Stimulated activated CD4-positive, alpha-beta T cell treated with anti-CD3 and anti-CD28 coated beads, Interleukin-15, amount 100 ng/mL, for 24 hours (primary cell): ENCODE measurements around the gene RBSN.

ENCODE experiments used
- DNase-seq: peaks from one replicate; pipeline ENCODE4 v3.0.0-alpha.2; 2020

Gene RBSN

DNA sequence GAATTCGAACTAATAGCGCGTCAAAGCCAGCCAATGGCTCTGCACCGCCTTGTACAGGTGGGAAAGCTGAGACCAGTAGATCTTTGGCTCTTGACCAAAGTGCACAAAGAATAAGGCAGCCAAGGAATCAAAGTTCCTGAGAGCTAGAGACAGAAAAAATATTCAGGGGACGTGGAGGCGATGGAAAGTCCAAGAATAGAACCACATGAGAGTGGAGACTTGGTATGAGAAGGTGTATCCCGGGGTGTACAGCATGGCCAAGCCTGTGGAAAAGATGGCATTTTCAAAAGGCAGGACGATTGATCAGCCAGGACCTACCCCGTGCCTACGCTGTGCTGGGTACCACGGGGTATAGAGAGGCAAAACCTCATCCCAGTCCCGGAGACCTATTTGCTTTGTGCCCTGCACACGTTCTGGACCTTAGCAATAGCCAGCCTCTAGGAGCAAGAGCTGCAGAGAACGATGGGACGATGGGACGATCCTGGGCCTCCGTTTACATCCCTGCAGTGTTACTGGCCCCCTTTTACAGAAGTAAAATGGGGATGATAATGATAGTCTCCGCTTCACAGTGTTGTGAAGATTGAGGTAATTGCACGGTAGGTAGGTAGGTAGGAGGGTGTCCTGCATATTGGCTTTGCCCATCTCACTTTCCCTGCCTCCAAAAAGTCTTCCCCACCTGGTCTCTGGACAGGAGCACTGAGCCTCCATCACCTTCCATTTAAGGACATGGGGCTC, 583 bp upstream of the RBSN start:
- peak; percentile 17 for DNase-seq

DNA sequence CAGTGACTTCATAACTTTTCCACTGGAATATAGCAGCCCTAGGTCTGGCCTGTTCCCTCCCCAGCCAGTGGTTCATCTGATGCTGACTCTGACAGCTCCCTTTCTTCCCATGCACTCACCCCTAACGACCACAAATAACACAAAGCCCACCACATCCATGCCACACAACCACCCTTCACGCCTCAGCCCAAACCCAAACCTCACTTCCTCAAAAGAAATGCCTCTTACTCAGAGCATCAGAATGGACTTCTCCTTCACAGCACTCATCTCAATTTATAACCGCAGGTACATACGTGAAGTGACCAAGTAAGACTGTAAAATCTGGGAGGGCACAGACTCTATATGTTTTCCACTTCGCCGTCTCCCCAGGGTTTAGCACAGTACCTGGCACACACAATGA, 1.1 kb downstream of the RBSN start:
- peak; percentile 24 for DNase-seq

DNA sequence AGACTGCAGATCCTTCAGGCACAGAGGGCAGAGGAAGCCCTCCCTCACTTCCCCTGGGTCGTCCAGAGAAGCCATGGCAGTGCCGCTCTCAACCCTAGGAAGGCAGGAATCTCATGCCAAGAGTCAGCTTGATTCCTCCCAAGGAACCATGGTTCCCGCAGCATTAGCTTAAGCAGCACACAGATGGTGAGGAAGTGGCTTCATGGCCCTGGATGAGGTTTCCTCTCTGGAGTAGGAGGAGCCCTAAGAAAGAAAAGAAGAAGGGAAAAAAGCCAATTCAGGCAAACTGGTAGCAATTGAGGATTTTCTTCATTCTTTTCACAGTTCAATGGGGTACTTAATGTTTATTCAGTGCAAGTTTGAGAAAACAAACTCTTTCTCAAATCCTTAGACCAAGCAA, 2.9 kb downstream of the RBSN start:
- DNase-seq: no peak

DNA sequence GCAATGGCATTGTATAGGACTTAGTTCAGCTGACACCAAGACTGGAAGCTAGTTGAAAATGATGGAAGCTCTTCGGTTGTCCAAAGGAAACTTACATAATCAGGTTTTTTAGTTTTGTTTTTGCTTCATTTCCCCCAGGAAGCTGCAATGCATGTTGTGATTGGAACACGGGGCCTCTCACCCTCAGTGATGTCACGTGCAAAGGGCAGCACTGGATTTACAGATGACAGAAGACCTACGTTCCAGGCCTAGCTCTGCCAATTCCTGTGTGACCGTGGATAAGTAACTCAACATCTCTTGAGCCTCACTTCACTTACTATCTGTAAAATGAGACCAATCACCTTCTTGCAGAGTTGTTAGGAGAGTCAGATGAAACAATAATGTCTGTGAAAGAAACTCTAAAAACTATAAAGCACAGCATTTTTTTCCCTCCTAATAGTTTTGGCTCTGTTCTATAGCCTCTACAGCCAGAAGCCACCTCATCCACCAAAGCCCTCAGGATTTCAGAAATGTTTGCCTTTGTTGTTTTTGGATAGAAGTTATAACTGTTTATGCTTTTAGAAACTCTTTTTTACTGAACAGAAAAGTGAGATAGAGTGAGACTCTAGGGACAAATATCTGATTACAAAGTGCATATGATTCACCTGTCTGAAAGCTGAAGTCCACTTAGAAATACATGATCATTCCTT, 4.6 kb downstream of the RBSN start:
- DNase-seq: no peak

DNA sequence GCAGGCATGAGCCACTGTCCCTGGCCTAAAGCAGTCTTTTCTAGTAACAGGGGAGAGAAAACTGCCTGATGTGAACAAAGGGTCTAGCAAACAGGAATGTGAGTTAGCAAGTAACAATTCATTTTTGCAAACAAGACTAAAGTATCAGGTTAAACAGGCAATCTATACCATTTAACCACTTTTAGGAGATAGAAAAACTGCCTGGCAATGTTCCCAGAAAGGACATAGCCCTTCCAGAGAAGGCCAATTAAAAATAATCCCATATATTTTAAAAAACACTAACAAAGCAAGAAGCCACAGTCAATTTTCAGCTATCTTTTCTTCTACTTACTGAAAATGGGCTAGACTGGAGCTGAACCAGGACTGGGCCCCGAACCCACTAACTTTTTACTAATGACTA, 6.3 kb downstream of the RBSN start:
- DNase-seq: no peak

DNA sequence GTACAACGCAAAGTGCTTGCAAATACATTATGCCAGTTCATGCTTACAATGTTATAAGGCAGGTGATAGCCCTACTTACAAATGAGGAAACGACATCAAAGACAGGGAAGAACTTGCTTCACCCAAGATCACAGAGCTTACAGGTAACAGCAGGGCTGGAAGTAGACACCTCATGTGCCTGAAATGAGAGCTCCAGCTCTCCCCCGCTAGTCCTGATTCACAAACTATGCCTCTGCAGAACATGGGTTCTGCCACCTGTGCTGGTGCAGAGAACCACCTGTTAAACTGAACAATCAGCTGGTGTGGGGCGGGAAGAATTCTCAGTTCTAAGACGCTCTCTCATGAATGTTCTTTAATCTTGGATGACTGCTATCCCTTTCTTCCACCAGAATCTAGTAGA, 7.4 kb downstream of the RBSN start:
- DNase-seq: no peak

DNA sequence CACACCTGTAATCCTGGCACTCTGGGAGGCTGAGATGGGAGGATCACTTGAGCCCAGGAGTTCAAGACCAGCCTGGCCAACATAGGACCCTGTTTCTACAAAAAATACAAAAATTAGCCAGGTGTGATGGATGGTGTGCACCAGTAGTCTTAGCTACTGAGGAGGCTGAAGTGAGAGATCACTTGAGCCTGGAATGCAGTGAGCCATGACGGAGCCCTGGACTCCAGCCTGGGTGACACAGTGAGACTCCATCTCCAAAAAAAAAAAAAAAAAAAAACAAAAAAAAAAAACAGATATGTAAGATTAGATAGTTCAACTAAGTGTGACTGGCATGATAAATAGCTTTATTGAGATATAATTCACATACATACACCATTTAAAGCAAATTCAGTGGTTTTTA, 9.7 kb downstream of the RBSN start:
- no peak for DNase-seq

DNA sequence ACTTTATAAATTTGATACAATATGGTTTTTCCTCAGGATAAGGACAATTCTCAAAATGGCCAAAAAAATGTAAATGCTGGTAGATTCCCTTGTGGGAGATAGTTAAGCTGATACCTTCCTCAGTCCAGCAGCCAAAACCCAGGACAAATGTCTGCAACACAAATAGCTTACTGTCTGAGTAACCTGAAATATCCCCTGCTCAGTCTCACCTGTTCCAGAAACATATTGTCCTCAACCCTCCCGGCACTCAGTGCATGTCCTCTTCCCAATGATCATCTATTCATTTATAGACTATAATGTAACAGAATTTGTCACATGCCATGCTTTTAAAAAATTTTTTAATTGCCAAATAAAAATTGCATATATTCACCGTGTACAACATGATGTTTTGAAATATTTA, 12.2 kb downstream of the RBSN start:
- DNase-seq: no peak

DNA sequence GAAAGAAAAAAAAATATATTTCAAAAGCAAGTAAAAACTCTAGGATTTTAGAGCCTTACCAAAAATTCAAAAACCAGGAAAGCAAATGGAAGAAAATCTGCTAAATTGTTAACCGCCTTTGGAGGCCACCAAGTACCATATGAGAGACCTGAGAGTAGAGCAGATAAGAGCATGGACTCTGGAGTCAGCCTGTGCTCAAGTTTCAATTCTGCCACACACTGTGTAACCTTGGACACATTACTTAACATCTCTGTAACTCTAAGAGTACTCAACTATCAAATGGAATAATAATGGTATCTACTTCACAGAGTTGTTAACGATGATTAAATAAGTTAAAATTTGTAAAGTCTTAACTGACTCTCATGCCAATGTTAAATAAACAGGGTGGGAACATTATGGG, 12.7 kb downstream of the RBSN start:
- no peak for DNase-seq

DNA sequence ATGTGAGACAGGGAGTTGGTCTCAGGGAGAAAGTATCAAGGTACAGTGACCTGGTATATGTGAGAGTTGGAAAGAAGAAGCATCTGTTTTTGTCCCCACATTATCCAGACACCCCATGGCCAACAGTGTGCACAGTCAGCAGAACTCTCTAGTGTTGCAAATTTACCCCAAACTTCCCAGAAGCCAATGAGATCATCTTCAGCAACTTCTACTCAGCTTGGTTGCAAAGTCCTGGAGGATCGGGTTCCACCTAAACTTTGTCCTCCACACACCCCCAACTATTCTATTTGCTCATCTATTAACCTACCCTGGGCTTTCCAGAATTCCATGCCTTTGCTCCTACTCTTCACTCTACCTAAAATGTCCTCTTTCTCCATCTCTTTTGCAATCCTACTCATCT, 15.7 kb downstream of the RBSN start:
- DNase-seq: no peak

DNA sequence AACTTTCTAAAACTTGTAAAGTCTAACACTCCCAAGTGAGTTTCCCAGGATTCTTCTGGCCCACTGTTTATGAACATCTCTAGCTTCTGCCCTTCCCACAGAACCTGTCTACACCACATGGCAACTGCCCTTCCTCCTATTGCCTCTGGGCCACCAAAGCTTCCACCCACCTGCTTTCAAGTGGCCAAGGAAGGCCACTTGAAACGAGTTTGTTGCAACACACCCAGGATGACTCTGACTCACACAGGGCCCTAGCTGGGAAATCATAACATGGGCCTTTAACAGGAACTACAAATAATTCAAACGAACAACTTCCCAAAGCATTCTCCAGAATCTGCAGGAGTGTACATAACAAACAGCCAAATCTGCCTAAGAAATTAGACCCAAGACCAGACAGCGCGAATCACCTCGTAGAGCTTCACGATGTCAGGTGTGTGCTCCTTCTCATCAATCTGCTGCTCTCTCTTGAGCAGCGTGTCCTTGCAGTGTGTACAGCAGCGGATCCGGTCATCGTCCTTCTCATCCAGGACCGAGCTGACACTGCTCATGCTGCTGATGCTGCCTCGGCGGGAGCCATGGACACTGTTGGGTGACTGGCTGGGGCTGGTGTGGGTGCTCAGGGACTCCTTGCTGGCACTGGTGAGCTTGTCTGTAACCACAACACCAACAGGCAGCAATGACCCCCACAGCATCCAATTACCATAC, 16.8 kb downstream of the RBSN start:
- DNase-seq: no peak

DNA sequence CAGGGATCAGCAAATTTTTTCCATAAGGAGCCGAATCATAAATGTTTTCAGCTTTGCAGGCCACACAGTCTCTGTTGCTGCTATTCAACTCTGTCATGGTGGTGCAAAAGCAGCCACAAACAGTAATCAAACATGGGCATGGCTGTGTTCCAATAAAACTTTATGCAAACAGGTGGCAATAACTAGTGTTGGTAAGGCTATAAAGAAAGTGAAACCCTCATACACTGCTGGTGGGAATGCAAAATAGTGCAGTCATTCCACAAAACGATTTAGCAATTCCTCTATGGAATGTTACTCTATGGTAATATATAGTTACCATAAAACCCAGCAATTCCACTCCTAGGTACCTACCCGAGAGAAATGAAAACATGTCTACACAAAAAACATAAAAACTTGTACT, 19.9 kb downstream of the RBSN start:
- DNase-seq: no peak

DNA sequence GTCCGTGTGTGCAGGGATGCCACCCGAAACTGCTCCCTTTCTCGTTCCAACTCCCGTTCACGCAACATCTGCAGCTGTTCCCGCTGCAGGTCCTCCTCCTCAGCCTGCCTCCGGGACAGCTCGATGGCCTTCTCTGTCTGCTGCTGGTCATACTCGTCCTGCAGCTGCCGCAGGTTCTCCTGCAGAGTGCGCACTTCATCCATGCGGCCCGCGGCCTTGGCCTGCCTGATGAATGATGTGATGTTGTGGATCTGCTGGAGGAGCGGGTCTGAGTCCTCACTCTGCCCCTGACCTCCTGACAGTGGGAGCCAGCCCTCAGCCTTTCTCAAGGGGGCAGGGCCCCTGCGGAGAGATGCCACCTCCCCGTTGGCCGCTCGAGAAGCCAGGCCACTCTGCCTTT, 24.4 kb downstream of the RBSN start:
- no peak for DNase-seq

DNA sequence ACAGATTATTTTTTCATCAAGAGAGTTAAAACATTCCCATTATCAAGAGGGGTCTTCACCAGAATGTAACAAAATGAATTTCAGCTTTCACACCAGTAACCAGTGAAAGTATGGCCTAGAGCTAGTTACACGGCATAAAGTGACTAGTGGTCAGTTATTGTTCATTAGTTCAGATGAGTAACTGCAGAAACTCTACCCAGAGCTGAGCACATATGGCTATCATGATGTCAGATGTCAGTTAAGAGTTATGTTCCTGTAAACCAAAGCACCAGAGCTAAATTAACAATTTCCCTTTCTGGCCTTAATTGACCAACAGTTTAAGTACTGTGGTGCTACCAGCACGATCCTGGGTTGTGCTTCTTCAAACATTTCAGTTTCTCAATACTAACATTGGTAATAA, 27.2 kb downstream of the RBSN start:
- DNase-seq: no peak

DNA sequence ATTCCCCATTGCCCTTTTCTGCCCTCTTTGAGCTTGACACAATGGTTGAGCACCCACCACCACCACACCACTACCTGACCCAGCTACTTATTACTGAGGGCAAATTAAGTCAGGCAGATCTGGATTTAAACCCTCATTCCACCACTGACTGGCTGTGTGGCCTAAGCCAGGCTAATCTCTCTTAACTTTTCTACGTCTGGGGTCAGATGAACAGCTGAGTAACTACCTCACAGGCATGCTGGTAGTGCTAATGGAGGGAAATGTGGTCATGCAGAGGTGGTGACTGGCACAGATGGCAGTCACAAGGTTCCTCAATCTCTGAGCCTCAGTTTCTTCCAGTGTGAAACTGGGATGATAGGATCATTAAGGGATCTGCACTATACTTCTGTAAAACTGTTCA, 29.5 kb downstream of the RBSN start:
- DNase-seq: no peak

DNA sequence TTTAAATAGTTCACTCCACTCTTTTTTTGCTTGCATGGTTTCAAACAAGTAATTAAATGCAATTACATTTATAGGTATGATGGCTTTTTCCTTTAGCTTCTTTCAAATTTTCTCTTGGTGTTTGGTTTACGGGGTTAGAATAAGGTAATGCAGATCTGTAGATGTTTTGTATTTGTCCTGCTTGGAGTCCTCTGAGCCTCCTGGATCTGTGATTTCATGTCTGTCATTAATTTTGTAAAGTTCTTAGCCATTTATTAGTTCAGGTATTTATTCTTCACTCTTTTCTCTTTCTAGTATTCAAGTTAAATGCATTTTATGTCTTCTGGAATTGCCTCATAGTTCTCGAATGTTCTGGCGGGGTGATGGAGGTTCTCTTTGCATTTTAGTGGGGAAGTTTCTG, 32.5 kb downstream of the RBSN start:
- no peak for DNase-seq

DNA sequence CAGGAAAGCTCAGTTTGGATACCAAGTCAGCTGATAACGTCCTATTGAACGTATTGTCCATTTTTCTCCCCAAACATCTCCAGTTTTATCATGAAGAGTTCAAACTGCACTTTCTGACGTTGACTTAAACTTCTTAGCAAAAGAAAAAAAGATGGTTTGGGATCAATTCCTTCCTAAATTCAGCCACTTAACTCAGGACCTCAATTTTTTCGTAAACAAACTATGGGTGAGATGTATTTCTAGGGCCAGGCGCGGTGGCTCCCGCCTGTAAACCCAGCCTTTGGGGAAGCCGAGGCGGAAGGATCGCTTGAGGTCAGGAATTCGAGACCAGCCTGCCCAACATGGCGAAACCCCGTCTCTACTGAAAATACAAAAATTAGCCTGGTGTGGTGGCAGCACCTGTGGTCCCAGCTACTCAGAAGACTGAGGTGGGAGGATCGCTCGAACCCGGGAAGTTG, 33.4 kb downstream of the RBSN start:
- DNase-seq: no peak

DNA sequence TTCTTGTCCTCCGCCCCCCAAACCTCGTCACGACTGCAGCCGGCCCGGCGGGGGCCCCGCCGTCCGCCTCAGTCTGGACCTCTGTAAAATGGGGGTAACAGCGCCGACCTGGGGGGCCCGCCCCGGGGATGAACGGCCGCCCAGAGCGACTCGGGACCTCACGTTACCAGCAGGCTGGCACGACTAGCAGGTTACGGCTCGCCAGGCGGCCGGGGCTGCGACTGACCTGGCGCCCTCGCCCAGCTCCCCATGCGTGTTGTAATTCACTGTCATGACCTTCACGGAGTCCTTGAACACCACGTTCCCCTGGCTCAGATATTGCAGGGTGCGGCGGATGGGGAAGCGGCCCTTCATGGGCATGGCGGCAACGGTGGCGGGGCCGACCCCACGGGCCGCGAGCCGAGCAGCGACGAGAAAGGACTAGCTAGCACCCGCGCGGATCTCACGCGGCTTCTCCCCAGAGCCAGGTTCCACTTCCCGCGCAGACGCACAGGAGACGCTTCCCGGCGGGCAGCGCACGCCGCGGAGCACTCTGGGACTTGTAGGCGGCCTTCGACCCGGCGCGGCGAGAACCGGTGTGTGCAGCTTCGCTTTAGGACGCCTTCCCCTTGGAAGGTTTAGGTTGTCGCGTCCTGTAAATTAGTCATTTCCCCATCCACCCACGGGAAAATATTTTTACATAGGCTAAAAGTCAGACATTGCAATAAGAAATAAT, 34.0 kb downstream of the RBSN start, which contains the start of gene MRPS25:
Gene MRPS25, minus strand, starts transcription at position 481 of the 715 bp plus-strand sequence. Its CDS starts 121 bp downstream, at position 360.
- peak; percentile 94 for DNase-seq

DNA sequence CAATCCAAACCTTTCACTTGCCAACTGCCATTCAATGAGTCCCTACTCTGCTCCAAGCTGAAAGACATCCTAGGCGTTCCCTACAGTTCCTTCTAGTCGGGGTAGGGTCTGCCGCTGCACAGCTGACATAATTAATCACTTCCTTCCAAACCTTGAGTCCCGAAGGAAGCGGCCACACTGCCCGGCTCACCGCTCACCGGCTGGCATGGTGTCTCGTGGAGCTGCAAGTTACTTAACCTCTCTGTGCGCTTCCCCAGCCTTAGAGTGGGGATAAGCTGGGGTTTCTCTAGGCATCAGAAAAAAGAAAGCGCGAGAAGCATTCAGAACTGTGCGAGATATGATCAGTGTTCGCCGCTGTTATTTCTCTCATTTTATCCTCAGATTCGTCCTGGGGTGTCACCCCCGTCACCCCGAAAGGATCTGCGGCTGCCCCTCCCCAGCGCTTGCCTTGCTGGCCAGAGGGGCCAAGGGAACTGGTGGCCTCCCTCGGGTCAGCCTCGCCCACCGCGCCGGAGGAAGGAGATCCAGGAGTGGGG, 34.6 kb downstream of the RBSN start:
- DNase-seq: peak; percentile 43

DNA sequence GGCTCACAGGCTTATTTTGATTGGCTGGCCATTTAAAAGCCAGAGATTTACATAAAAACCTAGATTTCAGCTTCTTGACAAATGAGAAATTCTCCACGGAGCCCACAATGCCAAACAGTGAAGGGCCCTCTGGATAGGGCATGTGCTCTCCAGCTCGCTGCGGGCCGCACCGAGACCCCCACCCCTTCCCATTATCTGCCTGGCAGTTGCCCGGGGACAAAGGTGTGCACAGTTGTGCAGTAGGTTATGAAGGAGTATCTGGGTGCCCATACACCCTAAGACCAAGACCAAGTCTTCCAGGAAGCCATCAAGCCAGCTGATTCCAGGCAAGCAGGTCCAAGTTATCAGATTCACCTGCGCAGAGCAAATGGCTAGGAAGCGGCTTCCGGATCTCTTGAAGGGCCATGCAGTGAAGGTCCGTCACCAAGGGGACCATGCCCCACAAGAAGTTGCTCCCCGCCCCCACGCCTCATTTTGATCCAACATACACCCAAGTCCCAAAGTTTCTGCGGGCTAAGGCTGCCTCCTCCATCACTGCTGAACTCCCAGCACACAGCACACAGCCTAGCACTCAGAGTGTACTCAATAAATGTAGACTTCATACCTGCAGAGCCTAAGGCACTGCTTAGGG, 35.2 kb downstream of the RBSN start:
- DNase-seq: no peak

DNA sequence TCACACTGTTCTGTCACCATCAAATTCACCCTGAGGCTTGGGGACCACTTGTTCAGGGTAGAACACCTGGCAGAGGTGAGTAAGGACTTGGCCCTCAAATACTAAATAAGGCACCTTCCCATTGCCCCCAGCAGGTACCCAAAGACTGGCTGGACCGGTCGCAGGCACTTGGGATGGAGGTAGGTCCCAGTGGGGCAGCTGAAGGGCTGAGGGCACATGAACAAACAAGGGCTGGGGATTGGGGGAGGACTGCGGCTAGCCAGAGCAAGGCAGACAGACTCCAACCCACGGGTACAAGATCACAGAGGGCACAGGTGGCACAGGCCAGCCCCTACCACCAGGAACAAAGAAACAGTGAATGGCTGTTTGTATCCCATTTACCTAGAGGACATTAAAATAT, 35.7 kb downstream of the RBSN start:
- DNase-seq: no peak

DNA sequence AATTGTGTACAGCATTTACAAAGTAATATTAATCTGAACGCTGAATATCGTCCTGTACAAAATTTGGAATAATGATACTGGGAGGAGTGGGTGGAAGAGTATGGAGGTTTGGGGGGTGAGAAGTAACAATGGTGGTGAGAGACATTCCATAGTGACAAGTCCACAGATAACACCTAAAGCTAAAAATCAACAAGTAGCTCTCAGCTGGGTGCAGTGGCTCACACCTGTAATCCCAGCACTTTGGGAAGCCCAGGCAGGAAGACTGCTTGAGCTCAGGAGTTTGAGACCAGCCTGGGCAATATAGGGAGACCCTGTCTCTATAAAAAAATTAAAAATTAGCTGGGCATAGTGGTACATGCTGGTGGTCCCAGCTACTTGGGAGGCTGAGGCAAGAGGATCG, 38.9 kb downstream of the RBSN start:
- no peak for DNase-seq
